GM23338 (cell line): ENCODE measurements around the gene PDHX. TPM values are rescaled to one million over a fixed set of nuclear protein-coding genes. Genes with fewer than 3 reads are reported as not detected.

Experiments
- ATAC-seq: fragments of 200-7000 bp; cut with Tn5 transposase; 3 replicates; pipeline ENCODE4 v1.9.1; 2020
- DNase-seq: peaks from one replicate; pipeline ENCODE4 v3.0.0-alpha.2; 2015; ENCODE audit warnings: low spot score
- H2AFZ ChIP-seq: fragments of 200-600 bp; sonication (generic); 2 replicates; pipeline ENCODE4 v1.8.0; 2016; ENCODE audit warnings: antibody characterized with exemption, mild to moderate bottlenecking, moderate library complexity
- H3F3A ChIP-seq: fragments of 200-600 bp; sonication (generic); replicated peaks from 2 replicates; pipeline ENCODE4 v1.8.0; 2017; ENCODE audit warnings: antibody characterized with exemption, mixed run types, low read depth
- H3K27ac ChIP-seq: fragments of 200-600 bp; sonication (generic); 2 replicates; pipeline ENCODE4 v1.6.1; 2016; ENCODE audit warnings: low read depth
- H3K27me3 ChIP-seq: fragments of 200-600 bp; sonication (generic); 2 replicates; pipeline ENCODE4 v1.8.0; 2016; ENCODE audit warnings: mild to moderate bottlenecking, mixed run types, moderate library complexity; ENCODE audit not compliant: insufficient read depth
- H3K36me3 ChIP-seq: fragments of 200-600 bp; sonication (generic); 2 replicates; pipeline ENCODE4 v1.8.0; 2016; ENCODE audit warnings: mild to moderate bottlenecking; ENCODE audit not compliant: insufficient read depth
- H3K4me1 ChIP-seq: fragments of 200-600 bp; sonication (generic); 2 replicates; pipeline ENCODE4 v1.8.0; 2016; ENCODE audit warnings: mild to moderate bottlenecking, moderate library complexity; ENCODE audit not compliant: insufficient read depth
- H3K4me2 ChIP-seq: fragments of 200-600 bp; sonication (generic); 2 replicates; pipeline ENCODE4 v1.7.1; 2017; ENCODE audit warnings: mixed run types
- H3K4me3 ChIP-seq: fragments of 200-600 bp; sonication (generic); 2 replicates; pipeline ENCODE4 v1.6.1; 2016; ENCODE audit warnings: mixed run types
- H3K79me2 ChIP-seq: fragments of 200-600 bp; sonication (generic); replicated peaks from 2 replicates; pipeline ENCODE4 v1.8.0; 2017; ENCODE audit warnings: mild to moderate bottlenecking; ENCODE audit not compliant: insufficient read depth
- H3K9me2 ChIP-seq: fragments of 200-600 bp; sonication (generic); 2 replicates; pipeline ENCODE4 v1.8.0; 2017; ENCODE audit not compliant: insufficient read depth
- H4K20me1 ChIP-seq: fragments of 200-600 bp; sonication (generic); replicated peaks from 2 replicates; pipeline ENCODE4 v1.8.0; 2017; ENCODE audit warnings: mild to moderate bottlenecking; ENCODE audit not compliant: insufficient read depth
- H3K27ac Mint-ChIP-seq: 2 replicates; pipeline ENCODE4 v1.8.0; 2020; ENCODE audit warnings: inconsistent platforms, mild to moderate bottlenecking, moderate library complexity, mixed read lengths
- H3K27me3 Mint-ChIP-seq: 3 replicates; pipeline ENCODE4 v1.8.0; 2022; ENCODE audit warnings: low read depth, mild to moderate bottlenecking, moderate library complexity, mixed read lengths, inconsistent platforms; ENCODE audit not compliant: insufficient read depth, poor library complexity
- H3K36me3 Mint-ChIP-seq: 3 replicates; pipeline ENCODE4 v1.8.0; 2021; ENCODE audit warnings: low read depth, mild to moderate bottlenecking, inconsistent platforms, moderate library complexity, mixed read lengths
- H3K4me1 Mint-ChIP-seq: 3 replicates; pipeline ENCODE4 v1.8.0; 2020; ENCODE audit warnings: mild to moderate bottlenecking, inconsistent platforms, mixed read lengths
- H3K4me3 Mint-ChIP-seq: 3 replicates; pipeline ENCODE4 v1.8.0; 2021; ENCODE audit warnings: moderate library complexity, mild to moderate bottlenecking, inconsistent platforms, mixed read lengths
- H3K9me3 Mint-ChIP-seq: 3 replicates; pipeline ENCODE4 v1.8.0; 2020; ENCODE audit warnings: moderate library complexity, mild to moderate bottlenecking, inconsistent platforms, mixed read lengths
- CREB1 ChIP-seq: fragments of 250-450 bp; sonication (Bioruptor Pico); IDR thresholded peaks from 2 replicates; pipeline ENCODE4 v1.5.0; 2020; ENCODE audit warnings: low read depth, mild to moderate bottlenecking, moderate library complexity
- EZH2 ChIP-seq: fragments of 200-600 bp; sonication (generic); IDR thresholded peaks from one replicate; pipeline ENCODE4 v1.8.0; 2017; ENCODE audit warnings: antibody characterized with exemption, mild to moderate bottlenecking, low read depth; ENCODE audit not compliant: unreplicated experiment
- JUNB ChIP-seq: IDR thresholded peaks from one replicate; pipeline ENCODE4 v1.6.1; 2016; ENCODE audit warnings: antibody characterized with exemption; ENCODE audit not compliant: unreplicated experiment
- POLR2AphosphoS5 ChIP-seq: IDR thresholded peaks from 2 replicates; pipeline ENCODE4 v1.6.1; 2016; ENCODE audit warnings: antibody characterized with exemption, low read depth
- ZNF114 ChIP-seq: fragments of 250-450 bp; sonication (Bioruptor Pico); IDR thresholded peaks from 2 replicates; pipeline ENCODE4 v1.5.0; 2020; ENCODE audit warnings: mild to moderate bottlenecking, moderate library complexity
- ZNF331 ChIP-seq: fragments of 250-450 bp; sonication (Bioruptor Pico); IDR thresholded peaks from 2 replicates; pipeline ENCODE4 v1.5.0; 2020; ENCODE audit warnings: low read depth, mild to moderate bottlenecking, moderate library complexity
- polyA plus RNA-seq: library from polyadenylated mRNA; unstranded; fragments of >200 nt; fragmentation: Nextera tagmentation; extraction: Ambion mirVana; gene quantifications from 2 replicates; pipeline ENCODE4 v1.2.1, GENCODE V29; 2016
- total RNA-seq: library from RNA; depleted of rRNA; stranded (reverse); fragments of >200 nt; shearing (Covaris generic); gene quantifications from 2 replicates; pipeline ENCODE4 v1.2.3, GENCODE V29; 2014
- TF ChIP-seq, protein P1 (sequence below): fragments of 250-450 bp; sonication (Bioruptor Pico); IDR thresholded peaks from 2 replicates; pipeline ENCODE4 v1.5.0; 2020; ENCODE audit warnings: mild to moderate bottlenecking, moderate library complexity
- TF ChIP-seq, protein P2 (sequence below): IDR thresholded peaks from 2 replicates; pipeline ENCODE4 v1.6.1; 2016; ENCODE audit warnings: antibody characterized with exemption

PDHX gene
- total and polyA plus RNA-seq, 2 experiments from 2014 or later = 36.9 to 40.2 TPM

DNA sequence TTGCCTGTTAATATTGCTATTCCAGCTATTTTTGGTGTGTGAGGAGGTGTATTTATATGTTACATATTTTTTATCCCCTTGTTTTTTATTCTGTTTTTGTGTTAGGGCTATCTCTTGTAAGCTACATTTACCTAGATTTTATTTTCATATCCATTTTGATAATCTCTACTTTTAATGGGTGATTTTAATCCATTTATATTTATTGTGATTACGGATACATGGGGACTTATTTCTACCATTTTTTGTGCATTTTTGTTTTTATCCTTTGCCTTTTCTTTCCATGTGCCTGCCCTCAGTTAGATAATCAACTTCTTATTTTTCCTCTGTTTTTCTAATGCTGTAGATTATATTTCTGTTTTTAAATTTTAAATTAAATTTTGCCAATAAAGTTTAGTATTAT lies 28.3 kb downstream of the PDHX start (continued):
- TF ChIP-seq, protein P1, sequence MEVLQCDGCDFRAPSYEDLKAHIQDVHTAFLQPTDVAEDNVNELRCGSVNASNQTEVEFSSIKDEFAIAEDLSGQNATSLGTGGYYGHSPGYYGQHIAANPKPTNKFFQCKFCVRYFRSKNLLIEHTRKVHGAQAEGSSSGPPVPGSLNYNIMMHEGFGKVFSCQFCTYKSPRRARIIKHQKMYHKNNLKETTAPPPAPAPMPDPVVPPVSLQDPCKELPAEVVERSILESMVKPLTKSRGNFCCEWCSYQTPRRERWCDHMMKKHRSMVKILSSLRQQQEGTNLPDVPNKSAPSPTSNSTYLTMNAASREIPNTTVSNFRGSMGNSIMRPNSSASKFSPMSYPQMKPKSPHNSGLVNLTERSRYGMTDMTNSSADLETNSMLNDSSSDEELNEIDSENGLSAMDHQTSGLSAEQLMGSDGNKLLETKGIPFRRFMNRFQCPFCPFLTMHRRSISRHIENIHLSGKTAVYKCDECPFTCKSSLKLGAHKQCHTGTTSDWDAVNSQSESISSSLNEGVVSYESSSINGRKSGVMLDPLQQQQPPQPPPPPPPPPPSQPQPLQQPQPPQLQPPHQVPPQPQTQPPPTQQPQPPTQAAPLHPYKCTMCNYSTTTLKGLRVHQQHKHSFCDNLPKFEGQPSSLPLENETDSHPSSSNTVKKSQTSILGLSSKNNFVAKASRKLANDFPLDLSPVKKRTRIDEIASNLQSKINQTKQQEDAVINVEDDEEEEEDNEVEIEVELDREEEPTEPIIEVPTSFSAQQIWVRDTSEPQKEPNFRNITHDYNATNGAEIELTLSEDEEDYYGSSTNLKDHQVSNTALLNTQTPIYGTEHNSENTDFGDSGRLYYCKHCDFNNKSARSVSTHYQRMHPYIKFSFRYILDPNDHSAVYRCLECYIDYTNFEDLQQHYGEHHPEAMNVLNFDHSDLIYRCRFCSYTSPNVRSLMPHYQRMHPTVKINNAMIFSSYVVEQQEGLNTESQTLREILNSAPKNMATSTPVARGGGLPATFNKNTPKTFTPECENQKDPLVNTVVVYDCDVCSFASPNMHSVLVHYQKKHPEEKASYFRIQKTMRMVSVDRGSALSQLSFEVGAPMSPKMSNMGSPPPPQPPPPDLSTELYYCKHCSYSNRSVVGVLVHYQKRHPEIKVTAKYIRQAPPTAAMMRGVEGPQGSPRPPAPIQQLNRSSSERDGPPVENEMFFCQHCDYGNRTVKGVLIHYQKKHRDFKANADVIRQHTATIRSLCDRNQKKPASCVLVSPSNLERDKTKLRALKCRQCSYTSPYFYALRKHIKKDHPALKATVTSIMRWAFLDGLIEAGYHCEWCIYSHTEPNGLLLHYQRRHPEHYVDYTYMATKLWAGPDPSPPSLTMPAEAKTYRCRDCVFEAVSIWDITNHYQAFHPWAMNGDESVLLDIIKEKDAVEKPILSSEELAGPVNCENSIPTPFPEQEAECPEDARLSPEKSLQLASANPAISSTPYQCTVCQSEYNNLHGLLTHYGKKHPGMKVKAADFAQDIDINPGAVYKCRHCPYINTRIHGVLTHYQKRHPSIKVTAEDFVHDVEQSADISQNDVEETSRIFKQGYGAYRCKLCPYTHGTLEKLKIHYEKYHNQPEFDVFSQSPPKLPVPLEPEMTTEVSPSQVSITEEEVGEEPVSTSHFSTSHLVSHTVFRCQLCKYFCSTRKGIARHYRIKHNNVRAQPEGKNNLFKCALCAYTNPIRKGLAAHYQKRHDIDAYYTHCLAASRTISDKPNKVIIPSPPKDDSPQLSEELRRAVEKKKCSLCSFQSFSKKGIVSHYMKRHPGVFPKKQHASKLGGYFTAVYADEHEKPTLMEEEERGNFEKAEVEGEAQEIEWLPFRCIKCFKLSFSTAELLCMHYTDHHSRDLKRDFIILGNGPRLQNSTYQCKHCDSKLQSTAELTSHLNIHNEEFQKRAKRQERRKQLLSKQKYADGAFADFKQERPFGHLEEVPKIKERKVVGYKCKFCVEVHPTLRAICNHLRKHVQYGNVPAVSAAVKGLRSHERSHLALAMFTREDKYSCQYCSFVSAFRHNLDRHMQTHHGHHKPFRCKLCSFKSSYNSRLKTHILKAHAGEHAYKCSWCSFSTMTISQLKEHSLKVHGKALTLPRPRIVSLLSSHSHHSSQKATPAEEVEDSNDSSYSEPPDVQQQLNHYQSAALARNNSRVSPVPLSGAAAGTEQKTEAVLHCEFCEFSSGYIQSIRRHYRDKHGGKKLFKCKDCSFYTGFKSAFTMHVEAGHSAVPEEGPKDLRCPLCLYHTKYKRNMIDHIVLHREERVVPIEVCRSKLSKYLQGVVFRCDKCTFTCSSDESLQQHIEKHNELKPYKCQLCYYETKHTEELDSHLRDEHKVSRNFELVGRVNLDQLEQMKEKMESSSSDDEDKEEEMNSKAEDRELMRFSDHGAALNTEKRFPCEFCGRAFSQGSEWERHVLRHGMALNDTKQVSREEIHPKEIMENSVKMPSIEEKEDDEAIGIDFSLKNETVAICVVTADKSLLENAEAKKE (CRISPR knock-in tag) = no peak
- TF ChIP-seq POLR2AphosphoS5 (no peak), EZH2 (no peak), ZNF331 (CRISPR knock-in tag) (no peak), ZNF114 (CRISPR knock-in tag) (no peak), JUNB (no peak)
- TF ChIP-seq, protein P2, sequence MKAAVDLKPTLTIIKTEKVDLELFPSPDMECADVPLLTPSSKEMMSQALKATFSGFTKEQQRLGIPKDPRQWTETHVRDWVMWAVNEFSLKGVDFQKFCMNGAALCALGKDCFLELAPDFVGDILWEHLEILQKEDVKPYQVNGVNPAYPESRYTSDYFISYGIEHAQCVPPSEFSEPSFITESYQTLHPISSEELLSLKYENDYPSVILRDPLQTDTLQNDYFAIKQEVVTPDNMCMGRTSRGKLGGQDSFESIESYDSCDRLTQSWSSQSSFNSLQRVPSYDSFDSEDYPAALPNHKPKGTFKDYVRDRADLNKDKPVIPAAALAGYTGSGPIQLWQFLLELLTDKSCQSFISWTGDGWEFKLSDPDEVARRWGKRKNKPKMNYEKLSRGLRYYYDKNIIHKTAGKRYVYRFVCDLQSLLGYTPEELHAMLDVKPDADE = no peak

DNA sequence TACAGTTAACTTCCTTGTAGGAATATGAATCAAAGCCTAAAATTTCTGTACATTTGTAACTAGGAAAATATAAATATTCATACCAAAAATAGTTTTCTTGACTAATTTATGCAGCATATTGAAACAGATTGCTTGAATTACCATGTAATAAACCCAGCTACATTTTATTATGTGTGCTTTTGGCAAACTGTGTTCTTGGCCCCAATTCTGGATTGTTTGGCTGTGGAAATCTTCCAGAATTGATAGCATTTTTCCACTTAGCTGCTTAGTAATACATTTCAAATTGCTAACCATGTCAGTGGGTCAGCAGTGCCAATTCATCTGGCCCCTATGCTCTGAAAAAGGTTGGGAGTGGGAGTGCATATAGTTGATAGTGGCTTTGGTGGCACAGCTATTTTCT lies 32.3 kb downstream of the PDHX start:
- H3K36me3 Mint-ChIP-seq = peaks cover 9% of the 10 kb centered on the region; the same call in 1 of the 3 replicates
- Histone ChIP-seq H3K4me2 (no peak overlapping the region), H3K36me3 (no peaks in the 10 kb centered on the region; the same call in 1 of the 2 replicates), H3K4me1 (no peaks in the 10 kb centered on the region), H3K4me3 (no peak overlapping the region), H3F3A (no peaks in the 10 kb centered on the region), H3K27ac (no peak overlapping the region), H3K9me2 (no peaks in the 10 kb centered on the region), H3K27me3 (no peaks in the 10 kb centered on the region), H4K20me1 (peaks cover 2% of the 10 kb centered on the region; the same call in 1 of the 2 replicates), H3K79me2 (peaks cover 23% of the 10 kb centered on the region), H2AFZ (no peak overlapping the region)
- H3K27me3 Mint-ChIP-seq = no peaks in the 10 kb centered on the region
- DNase-seq = no peak
- H3K27ac Mint-ChIP-seq = no peak overlapping the region
- H3K9me3 Mint-ChIP-seq = peaks cover 5% of the 10 kb centered on the region
- no peak for ATAC-seq
- no peak overlapping the region for H3K4me3 Mint-ChIP-seq
- H3K4me1 Mint-ChIP-seq = no peaks in the 10 kb centered on the region
- TF ChIP-seq, protein P2 = no peak
- TF ChIP-seq EZH2 = no peak
- no peak for TF ChIP-seq CREB1 (CRISPR knock-in tag)
- TF ChIP-seq ZNF114 (CRISPR knock-in tag) = no peak
- TF ChIP-seq ZNF331 (CRISPR knock-in tag) = no peak
- no peak for TF ChIP-seq POLR2AphosphoS5
